ENCODE data around the gene PPOX.

The PPOX gene

GRCh38 chr1:161153682-161154337 lies 12.4 kb upstream of the PPOX start, which contains the start of gene UFC1:
Gene UFC1, plus strand, starts transcription at chr1:161153978. Its CDS starts 20 bp downstream, at chr1:161153998.
- TF ChIP-seq CTCF (IDR thresholded peaks at IDR 0.05; ENCODE audit: low read depth, low read length, poor library complexity, severe bottlenecking) (no peak), EZH2phosphoT487 (IDR thresholded peaks at IDR 0.05; ENCODE audit: borderline replicate concordance, low read length) (no peak)
- Histone ChIP-seq H3K36me3 (ENCODE audit: control insufficient read depth, low read length) (peaks cover 28% of the 10 kb centered on the region), H3F3A (ENCODE audit: control insufficient read depth, insufficient read depth) (peaks cover 16% of the 10 kb centered on the region), H3K9me2 (replicated peaks; ENCODE audit: control insufficient read depth, low read length) (no peaks in the 10 kb centered on the region), H3K27ac (ENCODE audit: low read depth, low read length) (peak within 1 kb of the TSS; percentile 77), H3K4me2 (ENCODE audit: low read length) (peak within 1 kb of the TSS; percentile 77), H3K4me3 (ENCODE audit: low read length) (peak within 1 kb of the TSS; percentile 75), H3K27me3 (ENCODE audit: control insufficient read depth, low read length) (no peaks in the 10 kb centered on the region), H3K9me3 (ENCODE audit: control insufficient read depth, insufficient read depth, low read length) (no peaks in the 10 kb centered on the region), H3K79me2 (ENCODE audit: control insufficient read depth, low read length) (peaks cover 19% of the 10 kb centered on the region), H4K20me1 (ENCODE audit: control insufficient read depth, insufficient read depth, low read depth, low read length) (no peaks in the 10 kb centered on the region), H3K4me1 (ENCODE audit: control insufficient read depth, low read length) (peaks cover 20% of the 10 kb centered on the region)

GRCh38 chr1:161157867-161158266 lies 8.4 kb upstream of the PPOX start:
- no peak overlapping the region for H3K4me3 ChIP-seq (ENCODE audit: low read length)
- H4K20me1 ChIP-seq (ENCODE audit: control insufficient read depth, insufficient read depth, low read depth, low read length): no peaks in the 10 kb centered on the region
- no peak overlapping the region for H3K27ac ChIP-seq (ENCODE audit: low read depth, low read length)
- no peaks in the 10 kb centered on the region for H3K9me2 ChIP-seq (replicated peaks; ENCODE audit: control insufficient read depth, low read length)
- no peaks in the 10 kb centered on the region for H3K27me3 ChIP-seq (ENCODE audit: control insufficient read depth, low read length)
- H3K4me2 ChIP-seq (ENCODE audit: low read length): no peak overlapping the region
- TF ChIP-seq EZH2phosphoT487 (IDR thresholded peaks at IDR 0.05; ENCODE audit: borderline replicate concordance, low read length) (no peak), CTCF (IDR thresholded peaks at IDR 0.05; ENCODE audit: low read depth, low read length, poor library complexity, severe bottlenecking) (no peak)
- peaks cover 32% of the 10 kb centered on the region for H3K4me1 ChIP-seq (ENCODE audit: control insufficient read depth, low read length)
- peaks cover 42% of the 10 kb centered on the region for H3K36me3 ChIP-seq (ENCODE audit: control insufficient read depth, low read length)
- H3K9me3 ChIP-seq (ENCODE audit: control insufficient read depth, insufficient read depth, low read length): no peaks in the 10 kb centered on the region
- H3K79me2 ChIP-seq (ENCODE audit: control insufficient read depth, low read length): peaks cover 33% of the 10 kb centered on the region
- H3F3A ChIP-seq (ENCODE audit: control insufficient read depth, insufficient read depth): peaks cover 16% of the 10 kb centered on the region

- peaks cover 33% of the 10 kb centered on the region for H3K79me2 ChIP-seq (ENCODE audit: control insufficient read depth, low read length)
- peaks cover 28% of the 10 kb centered on the region for H3K4me1 ChIP-seq (ENCODE audit: control insufficient read depth, low read length)
- no peaks in the 10 kb centered on the region for H4K20me1 ChIP-seq (ENCODE audit: control insufficient read depth, insufficient read depth, low read depth, low read length)
- peak overlapping the region; percentile 81 for H3K4me3 ChIP-seq (ENCODE audit: low read length)
- no peaks in the 10 kb centered on the region for H3K9me2 ChIP-seq (replicated peaks; ENCODE audit: control insufficient read depth, low read length)
- peaks cover 16% of the 10 kb centered on the region for H3F3A ChIP-seq (ENCODE audit: control insufficient read depth, insufficient read depth)
- no peaks in the 10 kb centered on the region for H3K27me3 ChIP-seq (ENCODE audit: control insufficient read depth, low read length)
- H3K9me3 ChIP-seq (ENCODE audit: control insufficient read depth, insufficient read depth, low read length): no peaks in the 10 kb centered on the region
- H3K4me2 ChIP-seq (ENCODE audit: low read length): peak overlapping the region; percentile 69
- TF ChIP-seq EZH2phosphoT487 (IDR thresholded peaks at IDR 0.05; ENCODE audit: borderline replicate concordance, low read length) (no peak), CTCF (IDR thresholded peaks at IDR 0.05; ENCODE audit: low read depth, low read length, poor library complexity, severe bottlenecking) (no peak)
- peaks cover 47% of the 10 kb centered on the region for H3K36me3 ChIP-seq (ENCODE audit: control insufficient read depth, low read length)
- no peak overlapping the region for H3K27ac ChIP-seq (ENCODE audit: low read depth, low read length)
Observed at GRCh38 chr1:161158316-161159010, 7.8 kb upstream of the PPOX start.

Measured in DOHH2 (cell line).